HEK293 (cell line): ENCODE measurements around the gene PRTG.
A peak's percentile ranks its signal among the peaks of the same experiment; 100 is the strongest.

ENCODE experiments used
- CTCF ChIA-PET: fragments of 350-600 bp; formaldehyde crosslinking; extraction: SDS; loops from one replicate; lab custom pipeline; 2021; ENCODE audit warnings: antibody characterized with exemption; lab: Yijun Ruan, JAX
- POLR2A ChIA-PET: fragments of 300-600 bp; formaldehyde crosslinking; extraction: SDS; loops from one replicate; lab custom pipeline; 2020; ENCODE audit warnings: antibody characterized with exemption, inconsistent platforms; lab: Yijun Ruan, JAX
- H3K27ac ChIP-seq: fragments of 200-500 bp; sonication (Bioruptor generic); 2 replicates; pipeline ENCODE4 v1.5.1; 2014; ENCODE audit warnings: low read depth, low read length, control low read depth, inconsistent platforms; ENCODE audit errors: extremely low read depth
- H3K36me3 ChIP-seq, 2 experiments: fragments of 200-500 bp in 1 of 2; sonication (Bioruptor generic) in 1 of 2; 1 replicate in 1 of 2; 2 replicates in 1 of 2; pipeline ENCODE4 v1.5.1; 2014 to 2017; ENCODE audit warnings: inconsistent platforms in 2 of 2, low read length in 2 of 2; ENCODE audit not compliant: control insufficient read depth in 2 of 2, insufficient read depth in 1 of 2
- H3K4me1 ChIP-seq: fragments of 200-500 bp; sonication (Bioruptor generic); 2 replicates; pipeline ENCODE4 v1.5.1; 2014; ENCODE audit warnings: mild to moderate bottlenecking, low read length, inconsistent platforms; ENCODE audit not compliant: control insufficient read depth, insufficient read depth
- H3K4me3 ChIP-seq: 2 replicates; pipeline ENCODE4 v1.5.1; 2011; ENCODE audit warnings: low read depth, mild to moderate bottlenecking, control low read depth, low read length, moderate library complexity
- H3K9me3 ChIP-seq: fragments of 200-500 bp; sonication (Bioruptor generic); 2 replicates; pipeline ENCODE4 v1.5.1; 2014; ENCODE audit warnings: low read depth, low read length, inconsistent platforms; ENCODE audit not compliant: control insufficient read depth, insufficient read depth
- GLI2 ChIP-seq: fragments of 450-650 bp; formaldehyde crosslinking; IDR thresholded peaks from 2 replicates; pipeline ENCODE4; 2017; ENCODE audit warnings: missing biosample characterization, missing genetic modification characterization, low read depth, borderline replicate concordance
- SCRT1 ChIP-seq: fragments of 450-650 bp; formaldehyde crosslinking; IDR thresholded peaks from 2 replicates; pipeline ENCODE4 v1.5.1; 2016; ENCODE audit warnings: missing biosample characterization, missing genetic modification characterization, borderline replicate concordance
- SP2 ChIP-seq: fragments of 450-650 bp; formaldehyde crosslinking; IDR thresholded peaks from 2 replicates; pipeline ENCODE4 v1.5.1; 2016; ENCODE audit warnings: missing biosample characterization, missing genetic modification characterization
- YY1 ChIP-seq: fragments of 450-650 bp; formaldehyde crosslinking; IDR thresholded peaks from 2 replicates; pipeline ENCODE4 v1.5.1; 2018; ENCODE audit warnings: missing biosample characterization, missing genetic modification characterization
- ZBTB17 ChIP-seq: fragments of 450-650 bp; formaldehyde crosslinking; IDR thresholded peaks from 2 replicates; pipeline ENCODE4 v1.5.1; 2016; ENCODE audit warnings: missing biosample characterization, missing genetic modification characterization
- ZBTB48 ChIP-seq: fragments of 450-650 bp; formaldehyde crosslinking; IDR thresholded peaks from 2 replicates; pipeline ENCODE4 v1.5.1; 2016; ENCODE audit warnings: missing biosample characterization, missing genetic modification characterization
- ZFHX2 ChIP-seq: fragments of 450-650 bp; formaldehyde crosslinking; conservative IDR thresholded peaks from 2 replicates; pipeline ENCODE4 v1.5.1; 2016; ENCODE audit warnings: missing biosample characterization, missing genetic modification characterization
- ZIC2 ChIP-seq: fragments of 450-650 bp; formaldehyde crosslinking; IDR thresholded peaks from 2 replicates; pipeline ENCODE4 v1.5.1; 2016; ENCODE audit warnings: missing biosample characterization, missing genetic modification characterization
- ZNF239 ChIP-seq: fragments of 450-650 bp; formaldehyde crosslinking; IDR thresholded peaks from 2 replicates; pipeline ENCODE4 v1.5.1; 2016; ENCODE audit warnings: missing biosample characterization, missing genetic modification characterization
- ZNF416 ChIP-seq: fragments of 450-650 bp; formaldehyde crosslinking; IDR thresholded peaks from 2 replicates; pipeline ENCODE4 v1.5.1; 2016; ENCODE audit warnings: missing biosample characterization, missing genetic modification characterization
- ZNF561 ChIP-seq: fragments of 450-650 bp; IDR thresholded peaks from 2 replicates; pipeline ENCODE4 v1.5.1; 2018; ENCODE audit warnings: missing biosample characterization, missing genetic modification characterization, borderline replicate concordance
- ZNF600 ChIP-seq: fragments of 450-650 bp; formaldehyde crosslinking; IDR thresholded peaks from 2 replicates; pipeline ENCODE4 v1.5.1; 2016; ENCODE audit warnings: missing biosample characterization, missing genetic modification characterization
- ZNF76 ChIP-seq: fragments of 450-650 bp; formaldehyde crosslinking; IDR thresholded peaks from 2 replicates; pipeline ENCODE4; 2016; ENCODE audit warnings: low read depth, missing biosample characterization, missing genetic modification characterization, borderline replicate concordance
- ZNF830 ChIP-seq: fragments of 450-650 bp; IDR thresholded peaks from 2 replicates; pipeline ENCODE4 v1.5.0; 2018; ENCODE audit warnings: missing biosample characterization, missing genetic modification characterization, low read depth, mild to moderate bottlenecking, moderate library complexity
- ZSCAN30 ChIP-seq: fragments of 450-650 bp; IDR thresholded peaks from 2 replicates; pipeline ENCODE4 v1.5.1; 2018; ENCODE audit warnings: missing biosample characterization, mild to moderate bottlenecking, missing genetic modification characterization, moderate library complexity
- TF ChIP-seq, protein P1 (sequence below): fragments of 450-650 bp; formaldehyde crosslinking; IDR thresholded peaks from 2 replicates; pipeline ENCODE4 v1.5.1; 2017; ENCODE audit warnings: missing biosample characterization, missing genetic modification characterization
- TF ChIP-seq, protein P2 (sequence below): fragments of 450-650 bp; formaldehyde crosslinking; IDR thresholded peaks from 2 replicates; pipeline ENCODE4 v1.5.1; 2016; ENCODE audit warnings: missing biosample characterization, missing genetic modification characterization
- TF ChIP-seq, protein P3 (sequence below): fragments of 450-650 bp; formaldehyde crosslinking; IDR thresholded peaks from 2 replicates; pipeline ENCODE4 v1.5.1; 2016; ENCODE audit warnings: missing biosample characterization, missing genetic modification characterization, borderline replicate concordance
- TF ChIP-seq, protein P4 (sequence below): fragments of 450-650 bp; formaldehyde crosslinking; IDR thresholded peaks from 2 replicates; pipeline ENCODE4 v1.5.1; 2016; ENCODE audit warnings: missing biosample characterization, missing genetic modification characterization, low read depth
- TF ChIP-seq, protein P5 (sequence below): fragments of 450-650 bp; formaldehyde crosslinking; IDR thresholded peaks from 2 replicates; pipeline ENCODE4 v1.5.1; 2016; ENCODE audit warnings: missing biosample characterization, missing genetic modification characterization
- TF ChIP-seq, protein P6 (sequence below): fragments of 450-650 bp; formaldehyde crosslinking; IDR thresholded peaks from 2 replicates; pipeline ENCODE4 v1.5.1; 2016; ENCODE audit warnings: missing biosample characterization, missing genetic modification characterization
- TF ChIP-seq, protein P7 (sequence below): fragments of 450-650 bp; IDR thresholded peaks from 2 replicates; pipeline ENCODE4 v1.5.1; 2018; ENCODE audit warnings: missing biosample characterization, missing genetic modification characterization

The PRTG gene

DNA sequence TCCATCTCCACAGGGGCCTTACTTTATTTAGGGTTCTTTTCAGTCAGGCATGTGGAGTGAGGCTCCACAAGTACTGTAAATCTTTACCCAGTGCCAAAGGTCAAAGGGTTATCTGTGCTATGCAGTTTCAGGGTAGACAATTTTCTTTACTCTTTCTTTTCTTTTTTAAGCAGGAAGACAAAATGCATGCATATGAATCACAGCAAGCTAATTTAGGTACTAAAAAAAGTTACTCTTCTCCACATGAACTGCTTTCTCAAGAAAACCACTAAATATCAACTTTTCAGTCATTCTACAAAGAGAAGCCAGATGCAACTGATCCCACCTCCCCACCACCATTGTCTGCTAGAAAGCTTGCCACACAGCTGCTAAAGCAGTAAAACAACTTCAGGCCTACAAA is 81.5 kb downstream of the PRTG start:
- H3K4me1 ChIP-seq: peaks cover 20% of the 10 kb centered on the region
- H3K9me3 ChIP-seq: no peaks in the 10 kb centered on the region
- ChIA-PET CTCF (interaction anchor here (0.7 kb wide), 1 partner anchor 11 kb away, joined by 3 read pairs; no protein-coding TSS in a partner anchor), POLR2A (no interaction called here)
- no peak overlapping the region for H3K4me3 ChIP-seq
- H3K27ac ChIP-seq: 0 out of 2 replicates have a peak overlapping the region, but pooled peaks have one; percentile 25
- H3K36me3 ChIP-seq: no peaks in the 10 kb centered on the region; a peak in 1 of 3 replicates
- TF ChIP-seq, protein P1, sequence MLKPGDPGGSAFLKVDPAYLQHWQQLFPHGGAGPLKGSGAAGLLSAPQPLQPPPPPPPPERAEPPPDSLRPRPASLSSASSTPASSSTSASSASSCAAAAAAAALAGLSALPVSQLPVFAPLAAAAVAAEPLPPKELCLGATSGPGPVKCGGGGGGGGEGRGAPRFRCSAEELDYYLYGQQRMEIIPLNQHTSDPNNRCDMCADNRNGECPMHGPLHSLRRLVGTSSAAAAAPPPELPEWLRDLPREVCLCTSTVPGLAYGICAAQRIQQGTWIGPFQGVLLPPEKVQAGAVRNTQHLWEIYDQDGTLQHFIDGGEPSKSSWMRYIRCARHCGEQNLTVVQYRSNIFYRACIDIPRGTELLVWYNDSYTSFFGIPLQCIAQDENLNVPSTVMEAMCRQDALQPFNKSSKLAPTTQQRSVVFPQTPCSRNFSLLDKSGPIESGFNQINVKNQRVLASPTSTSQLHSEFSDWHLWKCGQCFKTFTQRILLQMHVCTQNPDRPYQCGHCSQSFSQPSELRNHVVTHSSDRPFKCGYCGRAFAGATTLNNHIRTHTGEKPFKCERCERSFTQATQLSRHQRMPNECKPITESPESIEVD (tag by site-specific recombination): peak; percentile 96
- no peak for TF ChIP-seq SP2 (tag by site-specific recombination)
- TF ChIP-seq ZNF830: no peak
- no peak for TF ChIP-seq ZBTB48 (tag by site-specific recombination)
- peak; percentile 58 for TF ChIP-seq ZIC2 (tag by site-specific recombination)
- TF ChIP-seq, protein P2, sequence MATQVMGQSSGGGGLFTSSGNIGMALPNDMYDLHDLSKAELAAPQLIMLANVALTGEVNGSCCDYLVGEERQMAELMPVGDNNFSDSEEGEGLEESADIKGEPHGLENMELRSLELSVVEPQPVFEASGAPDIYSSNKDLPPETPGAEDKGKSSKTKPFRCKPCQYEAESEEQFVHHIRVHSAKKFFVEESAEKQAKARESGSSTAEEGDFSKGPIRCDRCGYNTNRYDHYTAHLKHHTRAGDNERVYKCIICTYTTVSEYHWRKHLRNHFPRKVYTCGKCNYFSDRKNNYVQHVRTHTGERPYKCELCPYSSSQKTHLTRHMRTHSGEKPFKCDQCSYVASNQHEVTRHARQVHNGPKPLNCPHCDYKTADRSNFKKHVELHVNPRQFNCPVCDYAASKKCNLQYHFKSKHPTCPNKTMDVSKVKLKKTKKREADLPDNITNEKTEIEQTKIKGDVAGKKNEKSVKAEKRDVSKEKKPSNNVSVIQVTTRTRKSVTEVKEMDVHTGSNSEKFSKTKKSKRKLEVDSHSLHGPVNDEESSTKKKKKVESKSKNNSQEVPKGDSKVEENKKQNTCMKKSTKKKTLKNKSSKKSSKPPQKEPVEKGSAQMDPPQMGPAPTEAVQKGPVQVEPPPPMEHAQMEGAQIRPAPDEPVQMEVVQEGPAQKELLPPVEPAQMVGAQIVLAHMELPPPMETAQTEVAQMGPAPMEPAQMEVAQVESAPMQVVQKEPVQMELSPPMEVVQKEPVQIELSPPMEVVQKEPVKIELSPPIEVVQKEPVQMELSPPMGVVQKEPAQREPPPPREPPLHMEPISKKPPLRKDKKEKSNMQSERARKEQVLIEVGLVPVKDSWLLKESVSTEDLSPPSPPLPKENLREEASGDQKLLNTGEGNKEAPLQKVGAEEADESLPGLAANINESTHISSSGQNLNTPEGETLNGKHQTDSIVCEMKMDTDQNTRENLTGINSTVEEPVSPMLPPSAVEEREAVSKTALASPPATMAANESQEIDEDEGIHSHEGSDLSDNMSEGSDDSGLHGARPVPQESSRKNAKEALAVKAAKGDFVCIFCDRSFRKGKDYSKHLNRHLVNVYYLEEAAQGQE (tag by site-specific recombination): no peak
- TF ChIP-seq, protein P3, sequence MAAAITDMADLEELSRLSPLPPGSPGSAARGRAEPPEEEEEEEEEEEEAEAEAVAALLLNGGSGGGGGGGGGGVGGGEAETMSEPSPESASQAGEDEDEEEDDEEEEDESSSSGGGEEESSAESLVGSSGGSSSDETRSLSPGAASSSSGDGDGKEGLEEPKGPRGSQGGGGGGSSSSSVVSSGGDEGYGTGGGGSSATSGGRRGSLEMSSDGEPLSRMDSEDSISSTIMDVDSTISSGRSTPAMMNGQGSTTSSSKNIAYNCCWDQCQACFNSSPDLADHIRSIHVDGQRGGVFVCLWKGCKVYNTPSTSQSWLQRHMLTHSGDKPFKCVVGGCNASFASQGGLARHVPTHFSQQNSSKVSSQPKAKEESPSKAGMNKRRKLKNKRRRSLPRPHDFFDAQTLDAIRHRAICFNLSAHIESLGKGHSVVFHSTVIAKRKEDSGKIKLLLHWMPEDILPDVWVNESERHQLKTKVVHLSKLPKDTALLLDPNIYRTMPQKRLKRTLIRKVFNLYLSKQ (tag by site-specific recombination): no peak
- TF ChIP-seq YY1 (tag by site-specific recombination): no peak
- TF ChIP-seq ZNF76 (tag by site-specific recombination): no peak
- TF ChIP-seq ZNF239 (tag by site-specific recombination): no peak
- no peak for TF ChIP-seq ZSCAN30 (tag by site-specific recombination)
- no peak for TF ChIP-seq ZNF416 (tag by site-specific recombination)
- no peak for TF ChIP-seq ZNF600 (tag by site-specific recombination)
- TF ChIP-seq ZFHX2 (tag by site-specific recombination): no peak
- TF ChIP-seq SCRT1 (tag by site-specific recombination): peak; percentile 54
- TF ChIP-seq, protein P4, sequence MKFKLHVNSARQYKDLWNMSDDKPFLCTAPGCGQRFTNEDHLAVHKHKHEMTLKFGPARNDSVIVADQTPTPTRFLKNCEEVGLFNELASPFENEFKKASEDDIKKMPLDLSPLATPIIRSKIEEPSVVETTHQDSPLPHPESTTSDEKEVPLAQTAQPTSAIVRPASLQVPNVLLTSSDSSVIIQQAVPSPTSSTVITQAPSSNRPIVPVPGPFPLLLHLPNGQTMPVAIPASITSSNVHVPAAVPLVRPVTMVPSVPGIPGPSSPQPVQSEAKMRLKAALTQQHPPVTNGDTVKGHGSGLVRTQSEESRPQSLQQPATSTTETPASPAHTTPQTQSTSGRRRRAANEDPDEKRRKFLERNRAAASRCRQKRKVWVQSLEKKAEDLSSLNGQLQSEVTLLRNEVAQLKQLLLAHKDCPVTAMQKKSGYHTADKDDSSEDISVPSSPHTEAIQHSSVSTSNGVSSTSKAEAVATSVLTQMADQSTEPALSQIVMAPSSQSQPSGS (tag by site-specific recombination): no peak
- TF ChIP-seq, protein P5, sequence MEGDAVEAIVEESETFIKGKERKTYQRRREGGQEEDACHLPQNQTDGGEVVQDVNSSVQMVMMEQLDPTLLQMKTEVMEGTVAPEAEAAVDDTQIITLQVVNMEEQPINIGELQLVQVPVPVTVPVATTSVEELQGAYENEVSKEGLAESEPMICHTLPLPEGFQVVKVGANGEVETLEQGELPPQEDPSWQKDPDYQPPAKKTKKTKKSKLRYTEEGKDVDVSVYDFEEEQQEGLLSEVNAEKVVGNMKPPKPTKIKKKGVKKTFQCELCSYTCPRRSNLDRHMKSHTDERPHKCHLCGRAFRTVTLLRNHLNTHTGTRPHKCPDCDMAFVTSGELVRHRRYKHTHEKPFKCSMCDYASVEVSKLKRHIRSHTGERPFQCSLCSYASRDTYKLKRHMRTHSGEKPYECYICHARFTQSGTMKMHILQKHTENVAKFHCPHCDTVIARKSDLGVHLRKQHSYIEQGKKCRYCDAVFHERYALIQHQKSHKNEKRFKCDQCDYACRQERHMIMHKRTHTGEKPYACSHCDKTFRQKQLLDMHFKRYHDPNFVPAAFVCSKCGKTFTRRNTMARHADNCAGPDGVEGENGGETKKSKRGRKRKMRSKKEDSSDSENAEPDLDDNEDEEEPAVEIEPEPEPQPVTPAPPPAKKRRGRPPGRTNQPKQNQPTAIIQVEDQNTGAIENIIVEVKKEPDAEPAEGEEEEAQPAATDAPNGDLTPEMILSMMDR: no peak
- no peak for TF ChIP-seq ZNF561 (tag by site-specific recombination)
- peak; percentile 38 for TF ChIP-seq ZBTB17
- TF ChIP-seq, protein P6, sequence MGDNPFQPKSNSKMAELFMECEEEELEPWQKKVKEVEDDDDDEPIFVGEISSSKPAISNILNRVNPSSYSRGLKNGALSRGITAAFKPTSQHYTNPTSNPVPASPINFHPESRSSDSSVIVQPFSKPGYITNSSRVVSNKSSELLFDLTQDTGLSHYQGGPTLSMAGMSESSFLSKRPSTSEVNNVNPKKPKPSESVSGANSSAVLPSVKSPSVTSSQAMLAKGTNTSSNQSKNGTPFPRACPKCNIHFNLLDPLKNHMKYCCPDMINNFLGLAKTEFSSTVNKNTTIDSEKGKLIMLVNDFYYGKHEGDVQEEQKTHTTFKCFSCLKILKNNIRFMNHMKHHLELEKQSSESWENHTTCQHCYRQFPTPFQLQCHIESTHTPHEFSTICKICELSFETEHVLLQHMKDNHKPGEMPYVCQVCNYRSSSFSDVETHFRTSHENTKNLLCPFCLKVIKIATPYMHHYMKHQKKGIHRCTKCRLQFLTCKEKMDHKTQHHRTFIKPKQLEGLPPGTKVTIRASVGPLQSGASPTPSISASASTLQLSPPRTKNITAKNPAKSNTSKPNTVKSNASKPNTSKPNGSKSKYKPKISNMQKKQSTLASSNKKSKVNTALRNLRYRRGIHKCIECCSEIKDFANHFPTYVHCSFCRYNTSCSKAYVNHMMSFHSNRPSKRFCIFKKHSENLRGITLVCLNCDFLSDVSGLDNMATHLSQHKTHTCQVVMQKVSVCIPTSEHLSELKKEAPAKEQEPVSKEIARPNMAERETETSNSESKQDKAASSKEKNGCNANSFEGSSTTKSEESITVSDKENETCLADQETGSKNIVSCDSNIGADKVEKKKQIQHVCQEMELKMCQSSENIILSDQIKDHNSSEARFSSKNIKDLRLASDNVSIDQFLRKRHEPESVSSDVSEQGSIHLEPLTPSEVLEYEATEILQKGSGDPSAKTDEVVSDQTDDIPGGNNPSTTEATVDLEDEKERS (tag by site-specific recombination): no peak
- TF ChIP-seq, protein P7, sequence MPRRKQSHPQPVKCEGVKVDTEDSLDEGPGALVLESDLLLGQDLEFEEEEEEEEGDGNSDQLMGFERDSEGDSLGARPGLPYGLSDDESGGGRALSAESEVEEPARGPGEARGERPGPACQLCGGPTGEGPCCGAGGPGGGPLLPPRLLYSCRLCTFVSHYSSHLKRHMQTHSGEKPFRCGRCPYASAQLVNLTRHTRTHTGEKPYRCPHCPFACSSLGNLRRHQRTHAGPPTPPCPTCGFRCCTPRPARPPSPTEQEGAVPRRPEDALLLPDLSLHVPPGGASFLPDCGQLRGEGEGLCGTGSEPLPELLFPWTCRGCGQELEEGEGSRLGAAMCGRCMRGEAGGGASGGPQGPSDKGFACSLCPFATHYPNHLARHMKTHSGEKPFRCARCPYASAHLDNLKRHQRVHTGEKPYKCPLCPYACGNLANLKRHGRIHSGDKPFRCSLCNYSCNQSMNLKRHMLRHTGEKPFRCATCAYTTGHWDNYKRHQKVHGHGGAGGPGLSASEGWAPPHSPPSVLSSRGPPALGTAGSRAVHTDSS (tag by site-specific recombination): no peak
- TF ChIP-seq GLI2 (tag by site-specific recombination): no peak
